HG03575 (cell line): ENCODE measurements around the gene JADE2.
"Not testable (repeated sequence)": the region's sequence is repeated elsewhere in the genome, so short reads cannot be mapped to it uniquely, and the experiment has no call there.

Experiments used
- ATAC-seq: cut with Tn5 transposase; IDR thresholded peaks from one replicate; pipeline ENCODE4 v1.9.1; 2021; ENCODE audit not compliant: unreplicated experiment, insufficient number of reproducible peaks, low FRiP score; ENCODE audit errors: extremely low read depth

Gene JADE2

GRCh38 chr5:134506054-134507039, 19.1 kb upstream of the JADE2 start:
- ATAC-seq, result no peak

GRCh38 chr5:134507452-134507851, 18.0 kb upstream of the JADE2 start:
- ATAC-seq, result no peak

- no peak for ATAC-seq
These were observed 16.8 kb upstream of the JADE2 start for GRCh38 chr5:134508521-134509195.

- ATAC-seq, result no peak
These were observed 16.0 kb upstream of the JADE2 start for GRCh38 chr5:134509308-134510040.

GRCh38 chr5:134510970-134511795, 14.3 kb upstream of the JADE2 start:
- no peak for ATAC-seq

GRCh38 chr5:134511796-134512660, 13.4 kb upstream of the JADE2 start:
- ATAC-seq, result no peak

- ATAC-seq, result no peak
These were observed 12.8 kb upstream of the JADE2 start for GRCh38 chr5:134512661-134512999.

GRCh38 chr5:134515801-134516200, 9.7 kb upstream of the JADE2 start:
- no peak for ATAC-seq

- not testable (repeated sequence) for ATAC-seq
These were observed 8.5 kb upstream of the JADE2 start for GRCh38 chr5:134516984-134517383.

GRCh38 chr5:134517553-134517952, 7.9 kb upstream of the JADE2 start:
- no peak for ATAC-seq

GRCh38 chr5:134519989-134520388, 5.5 kb upstream of the JADE2 start:
- ATAC-seq, result no peak

GRCh38 chr5:134521841-134522240, 3.6 kb upstream of the JADE2 start:
- no peak for ATAC-seq

- no peak for ATAC-seq
These were observed 1.8 kb upstream of the JADE2 start for GRCh38 chr5:134523543-134524271.

GRCh38 chr5:134524272-134524825, 1.1 kb upstream of the JADE2 start:
- no peak for ATAC-seq

- ATAC-seq, result no peak
These were observed 413 bp downstream of the JADE2 start for GRCh38 chr5:134525683-134526482.

- ATAC-seq, result no peak
These were observed 1.1 kb downstream of the JADE2 start for GRCh38 chr5:134526483-134527155.
